Endothelial cell of umbilical vein (primary cell): ENCODE results near the gene MGLL. TPM values are rescaled to one million over a fixed set of nuclear protein-coding genes. Genes with fewer than 3 reads are reported as not detected.

ENCODE experiments used
- BruUV-seq: library from RNA; stranded (reverse); fragments of 400-500 nt; replicated peaks from 2 replicates; lab custom pipeline; 2021; lab: Mats Ljungman, UMichigan
- CTCF ChIA-PET: fragments of 300-600, 350-600 bp; sonication (Branson Sonifier 250); formaldehyde crosslinking; loops from one replicate; lab custom pipeline; 2021; ENCODE audit warnings: antibody characterized with exemption, inconsistent platforms; lab: Charles Lee
- POLR2A ChIA-PET: fragments of 300-600, 350-600 bp; sonication (Branson Sonifier 250); formaldehyde crosslinking; loops from one replicate; lab custom pipeline; 2021; ENCODE audit warnings: antibody characterized with exemption, inconsistent platforms; lab: Charles Lee
- DNase-seq: peaks from one replicate; pipeline ENCODE4 v3.0.0-alpha.2; 2011; ENCODE audit warnings: low read depth, low spot score
- FAIRE-seq: peaks from 2 replicates; lab custom pipeline; 2011; peaks lifted over from hg19 to GRCh38; lab: Jason Lieb, UNC
- H2AFZ ChIP-seq: 2 replicates; pipeline ENCODE4 v1.6.0; 2012; ENCODE audit warnings: low read depth, low read length, control low read depth, inconsistent platforms
- H3K27ac ChIP-seq: 2 replicates; pipeline ENCODE4 v1.5.1; 2011; ENCODE audit warnings: low read depth, mild to moderate bottlenecking, control low read depth, low read length, moderate library complexity; ENCODE audit not compliant: insufficient read depth
- H3K27me3 ChIP-seq, 2 experiments: 2 replicates each; pipeline versions ENCODE4 v1.6.0 to v1.6.1; 2011; ENCODE audit warnings: low read length in 2 of 2, mixed read lengths in 1 of 2; ENCODE audit not compliant: control insufficient read depth in 2 of 2, insufficient read depth in 2 of 2
- H3K36me3 ChIP-seq, 2 experiments: 2 replicates in 1 of 2; 3 replicates in 1 of 2; pipeline ENCODE4 v1.5.1; 2011; ENCODE audit warnings: low read length in 2 of 2, mild to moderate bottlenecking in 1 of 2, moderate library complexity in 1 of 2; ENCODE audit not compliant: control insufficient read depth in 2 of 2, insufficient read depth in 2 of 2; ENCODE audit errors: extremely low read depth in 1 of 2
- H3K4me1 ChIP-seq: 3 replicates; pipeline ENCODE4 v1.5.1; 2011; ENCODE audit warnings: mild to moderate bottlenecking, low read length; ENCODE audit not compliant: control insufficient read depth, insufficient read depth; ENCODE audit errors: extremely low read depth
- H3K4me2 ChIP-seq: 2 replicates; pipeline ENCODE4 v1.6.1; 2011; ENCODE audit warnings: low read length, control low read depth, mixed read lengths; ENCODE audit not compliant: insufficient read depth
- H3K4me3 ChIP-seq, 3 experiments: fragments of 200-600 bp in 1 of 3; sonication (generic), shearing (Covaris generic) in 1 of 3; replicated peaks in 1 of 3; 2 replicates each; pipeline ENCODE4 v1.5.1; 2011 to 2016; ENCODE audit warnings: control low read depth in 3 of 3, low read length in 3 of 3, mild to moderate bottlenecking in 2 of 3, inconsistent platforms in 1 of 3, low read depth in 1 of 3, moderate library complexity in 1 of 3; ENCODE audit not compliant: insufficient read depth in 1 of 3
- H3K79me2 ChIP-seq: 2 replicates; pipeline ENCODE4 v1.6.0; 2012; ENCODE audit warnings: low read length, inconsistent platforms; ENCODE audit not compliant: control insufficient read depth, insufficient read depth
- H3K9ac ChIP-seq: replicated peaks from 2 replicates; pipeline ENCODE3; 2011; ENCODE audit warnings: low read length, control low read depth; ENCODE audit not compliant: insufficient read depth; ENCODE audit errors: extremely low read depth
- H3K9me1 ChIP-seq: replicated peaks from 3 replicates; pipeline ENCODE4 v1.6.0; 2011; ENCODE audit warnings: mild to moderate bottlenecking, low read length; ENCODE audit not compliant: control insufficient read depth, insufficient read depth; ENCODE audit errors: extremely low read depth
- H3K9me3 ChIP-seq: replicated peaks from 2 replicates; pipeline ENCODE4 v1.5.1; 2012; ENCODE audit warnings: low read length, inconsistent platforms; ENCODE audit not compliant: control insufficient read depth, insufficient read depth
- H4K20me1 ChIP-seq: replicated peaks from 2 replicates; pipeline ENCODE3; 2011; ENCODE audit warnings: mild to moderate bottlenecking, low read length; ENCODE audit not compliant: control insufficient read depth, insufficient read depth; ENCODE audit errors: extremely low read depth
- EZH2 ChIP-seq: IDR thresholded peaks from 2 replicates; pipeline ENCODE4 v1.6.1; 2012; ENCODE audit warnings: borderline replicate concordance, low read depth, mild to moderate bottlenecking, moderate library complexity, low read length, inconsistent platforms; ENCODE audit not compliant: severe bottlenecking
- FOS ChIP-seq: IDR thresholded peaks from 2 replicates; pipeline ENCODE4 v1.6.1; 2011; ENCODE audit warnings: mild to moderate bottlenecking, low read length, moderate library complexity, borderline replicate concordance; ENCODE audit not compliant: insufficient read depth
- GATA2 ChIP-seq: IDR thresholded peaks from 2 replicates; pipeline ENCODE4 v1.7.0; 2011; ENCODE audit warnings: low read depth, mild to moderate bottlenecking, moderate library complexity, mixed read lengths, low read length; ENCODE audit not compliant: insufficient read length, insufficient read depth
- JUN ChIP-seq: IDR thresholded peaks from 2 replicates; pipeline ENCODE4 v1.6.1; 2011; ENCODE audit warnings: borderline replicate concordance, low read depth; ENCODE audit not compliant: insufficient read length, insufficient read depth
- MYC ChIP-seq: IDR thresholded peaks from one replicate; pipeline ENCODE4 v1.6.1; 2011; ENCODE audit warnings: mild to moderate bottlenecking, low read depth, low read length
- POLR2A ChIP-seq: IDR thresholded peaks from 2 replicates; pipeline ENCODE4 v1.6.1; 2012; ENCODE audit warnings: low read depth, mild to moderate bottlenecking, control low read depth, low read length
- POLR2AphosphoS5 ChIP-seq: IDR thresholded peaks from 2 replicates; pipeline ENCODE4 v1.6.1; 2012; ENCODE audit warnings: low read depth, mild to moderate bottlenecking, control low read depth, low read length, moderate library complexity; ENCODE audit not compliant: insufficient read depth
- dilution Hi-C: fragments of 300-500 bp; cut with MboI; formaldehyde crosslinking; loops from one replicate; pipeline ENCODE4 v1.15.0; 2019; ENCODE audit warnings: low sequenced_read_pairs; ENCODE audit not compliant: extremely low pct_ligation_motif_present
- intact Hi-C: fragments of 100-400 bp; cut with micrococcal nuclease; formaldehyde crosslinking; loops from one replicate; pipeline ENCODE4 v1.10.0; 2022
- polyA plus RNA-seq, 4 experiments: library from polyadenylated mRNA; depleted of rRNA in 3 of 4; stranded (reverse) in 3 of 4; unstranded in 1 of 4; fragments of >200 nt; gene quantifications; 2 replicates each; pipeline versions ENCODE4 v1.2.1 to v1.2.3, GENCODE V29; 2011 to 2012; ENCODE audit warnings: missing spikeins in 1 of 4
- total RNA-seq: library from RNA; stranded (reverse); gene quantifications from 2 replicates; pipeline ENCODE4 v1.2.3, GENCODE V29; 2021
- TF ChIP-seq, protein P1 (sequence below): IDR thresholded peaks from 2 replicates; pipeline ENCODE4 v1.6.1; 2011; ENCODE audit not compliant: insufficient read depth, insufficient read length
- TF ChIP-seq, protein P2 (sequence below), 2 donors: IDR thresholded peaks; 1 replicate in 1 of 2; 2 replicates in 1 of 2; pipeline ENCODE4 v1.5.1; 2011; ENCODE audit warnings: low read length in 2 of 2, mild to moderate bottlenecking in 2 of 2, moderate library complexity in 2 of 2, control low read depth in 1 of 2, inconsistent platforms in 1 of 2, low read depth in 1 of 2; ENCODE audit not compliant: insufficient read depth in 1 of 2; ENCODE audit errors: extremely low read depth in 1 of 2

Gene MGLL
- total and polyA plus RNA-seq, 2 donors (not counting 3 experiments of a cell fraction or from before 2014, with no cell fraction given) = 30.7 to 60.2 TPM

DNA sequence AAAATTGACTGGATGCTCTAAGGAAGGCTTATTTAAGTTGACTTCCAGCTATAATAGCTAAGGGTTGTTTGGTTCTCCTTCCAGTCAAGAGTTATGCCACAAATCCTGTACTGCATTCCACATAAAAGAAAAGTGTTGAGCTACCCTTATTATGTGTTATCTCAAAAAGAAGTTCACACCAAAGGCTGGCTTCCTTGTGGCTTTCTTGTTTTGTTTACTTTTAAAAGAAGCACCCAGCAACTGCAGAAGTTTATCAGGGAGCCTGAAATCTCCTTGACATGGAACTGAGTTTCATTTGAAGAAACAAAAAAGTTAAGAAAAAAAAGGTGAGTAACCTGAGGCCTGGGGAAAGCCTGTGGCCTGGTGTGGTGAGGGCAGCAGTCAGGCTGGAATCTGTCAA, 10.2 kb downstream of the MGLL start:
- no peaks in the 10 kb centered on the region for H3K9me1 ChIP-seq
- no peaks in the 10 kb centered on the region for H4K20me1 ChIP-seq
- no peak for TF ChIP-seq POLR2AphosphoS5
- no peak for TF ChIP-seq EZH2
- TF ChIP-seq JUN = no peak
- TF ChIP-seq, protein P1, sequence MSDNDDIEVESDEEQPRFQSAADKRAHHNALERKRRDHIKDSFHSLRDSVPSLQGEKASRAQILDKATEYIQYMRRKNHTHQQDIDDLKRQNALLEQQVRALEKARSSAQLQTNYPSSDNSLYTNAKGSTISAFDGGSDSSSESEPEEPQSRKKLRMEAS = no peak
- TF ChIP-seq, protein P2, sequence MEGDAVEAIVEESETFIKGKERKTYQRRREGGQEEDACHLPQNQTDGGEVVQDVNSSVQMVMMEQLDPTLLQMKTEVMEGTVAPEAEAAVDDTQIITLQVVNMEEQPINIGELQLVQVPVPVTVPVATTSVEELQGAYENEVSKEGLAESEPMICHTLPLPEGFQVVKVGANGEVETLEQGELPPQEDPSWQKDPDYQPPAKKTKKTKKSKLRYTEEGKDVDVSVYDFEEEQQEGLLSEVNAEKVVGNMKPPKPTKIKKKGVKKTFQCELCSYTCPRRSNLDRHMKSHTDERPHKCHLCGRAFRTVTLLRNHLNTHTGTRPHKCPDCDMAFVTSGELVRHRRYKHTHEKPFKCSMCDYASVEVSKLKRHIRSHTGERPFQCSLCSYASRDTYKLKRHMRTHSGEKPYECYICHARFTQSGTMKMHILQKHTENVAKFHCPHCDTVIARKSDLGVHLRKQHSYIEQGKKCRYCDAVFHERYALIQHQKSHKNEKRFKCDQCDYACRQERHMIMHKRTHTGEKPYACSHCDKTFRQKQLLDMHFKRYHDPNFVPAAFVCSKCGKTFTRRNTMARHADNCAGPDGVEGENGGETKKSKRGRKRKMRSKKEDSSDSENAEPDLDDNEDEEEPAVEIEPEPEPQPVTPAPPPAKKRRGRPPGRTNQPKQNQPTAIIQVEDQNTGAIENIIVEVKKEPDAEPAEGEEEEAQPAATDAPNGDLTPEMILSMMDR (IDR thresholded peaks at IDR 0.05; ENCODE audit: extremely low read depth in 1 of 2, insufficient read depth in 1 of 2, low read depth in 1 of 2, low read length in 2 of 2) = no peak
- no peak for TF ChIP-seq FOS
- TF ChIP-seq POLR2A = no peak
- TF ChIP-seq MYC = no peak
- TF ChIP-seq GATA2 = no peak
- H3K27ac ChIP-seq = no peak overlapping the region
- H3K27me3 ChIP-seq = no peaks in the 10 kb centered on the region
- FAIRE-seq = no peak
- no peak overlapping the region for H3K9ac ChIP-seq
- H3K4me1 ChIP-seq = no peaks in the 10 kb centered on the region
- intact Hi-C loops = no loop called here
- BruUV-seq = no TSS peak
- no peak overlapping the region for H2AFZ ChIP-seq
- no peak for DNase-seq
- H3K4me3 ChIP-seq = no peak overlapping the region
- ChIA-PET CTCF (no interaction called here), POLR2A (no interaction called here)
- H3K79me2 ChIP-seq = peaks cover 8% of the 10 kb centered on the region
- dilution Hi-C loops = no loop called here
- H3K36me3 ChIP-seq = peaks cover 5 to 12% of the 10 kb centered on the region in 2 experiments
- H3K9me3 ChIP-seq = no peaks in the 10 kb centered on the region
- no peak overlapping the region for H3K4me2 ChIP-seq
